Glomerular visceral epithelial cell (primary cell): ENCODE measurements around the gene RCE1.

ENCODE experiments used
- DNase-seq: peaks from one replicate; pipeline ENCODE4 v3.0.0-alpha.2; 2016; ENCODE audit errors: extremely low spot score

RCE1 gene

GRCh38 chr11:66856496-66857233 lies 13.4 kb downstream of the RCE1 start, which contains the start of gene LRFN4:
LRFN4 (plus strand) TSS chr11:66857064; CDS start chr11:66857745, 681 bp downstream.
- DNase-seq: no peak

DNA sequence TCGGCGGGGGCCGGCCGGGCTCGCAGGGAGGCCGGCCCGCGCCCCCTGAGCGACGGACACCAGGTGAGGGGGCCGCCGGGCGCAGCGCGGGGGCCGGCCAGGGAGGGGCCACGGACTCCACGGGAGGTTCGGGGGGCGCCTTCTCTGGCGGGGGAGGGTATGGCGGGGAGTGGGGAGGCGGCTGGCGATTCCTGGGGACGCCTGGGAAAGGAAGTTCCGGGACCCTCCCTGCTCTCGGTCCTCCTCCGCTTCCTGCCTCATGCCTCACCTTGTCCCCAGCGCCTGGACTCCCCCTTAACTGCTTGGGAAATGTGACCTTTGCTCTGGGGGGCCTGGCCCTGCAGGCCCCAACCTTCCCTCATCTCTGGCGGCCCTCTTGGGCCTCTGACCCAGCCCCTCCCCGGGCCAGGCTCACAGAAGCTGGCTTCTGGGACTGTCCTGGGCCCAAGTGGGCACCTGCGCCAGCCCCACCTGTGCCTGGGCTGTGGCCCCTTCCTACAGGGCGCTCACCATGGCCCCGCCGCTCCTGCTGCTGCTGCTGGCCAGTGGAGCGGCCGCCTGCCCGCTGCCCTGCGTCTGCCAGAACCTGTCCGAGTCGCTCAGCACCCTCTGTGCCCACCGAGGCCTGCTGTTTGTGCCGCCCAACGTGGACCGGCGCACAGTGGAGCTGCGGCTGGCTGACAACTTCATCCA lies 14.1 kb downstream of the RCE1 start:
- peak; percentile 12 for DNase-seq

DNA sequence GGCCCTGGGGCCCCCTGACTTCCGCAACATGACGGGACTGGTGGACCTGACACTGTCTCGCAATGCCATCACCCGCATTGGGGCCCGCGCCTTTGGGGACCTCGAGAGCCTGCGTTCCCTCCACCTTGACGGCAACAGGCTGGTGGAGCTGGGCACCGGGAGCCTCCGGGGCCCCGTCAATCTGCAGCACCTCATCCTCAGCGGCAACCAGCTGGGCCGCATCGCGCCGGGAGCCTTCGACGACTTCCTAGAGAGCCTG lies 14.6 kb downstream of the RCE1 start:
- no peak for DNase-seq

DNA sequence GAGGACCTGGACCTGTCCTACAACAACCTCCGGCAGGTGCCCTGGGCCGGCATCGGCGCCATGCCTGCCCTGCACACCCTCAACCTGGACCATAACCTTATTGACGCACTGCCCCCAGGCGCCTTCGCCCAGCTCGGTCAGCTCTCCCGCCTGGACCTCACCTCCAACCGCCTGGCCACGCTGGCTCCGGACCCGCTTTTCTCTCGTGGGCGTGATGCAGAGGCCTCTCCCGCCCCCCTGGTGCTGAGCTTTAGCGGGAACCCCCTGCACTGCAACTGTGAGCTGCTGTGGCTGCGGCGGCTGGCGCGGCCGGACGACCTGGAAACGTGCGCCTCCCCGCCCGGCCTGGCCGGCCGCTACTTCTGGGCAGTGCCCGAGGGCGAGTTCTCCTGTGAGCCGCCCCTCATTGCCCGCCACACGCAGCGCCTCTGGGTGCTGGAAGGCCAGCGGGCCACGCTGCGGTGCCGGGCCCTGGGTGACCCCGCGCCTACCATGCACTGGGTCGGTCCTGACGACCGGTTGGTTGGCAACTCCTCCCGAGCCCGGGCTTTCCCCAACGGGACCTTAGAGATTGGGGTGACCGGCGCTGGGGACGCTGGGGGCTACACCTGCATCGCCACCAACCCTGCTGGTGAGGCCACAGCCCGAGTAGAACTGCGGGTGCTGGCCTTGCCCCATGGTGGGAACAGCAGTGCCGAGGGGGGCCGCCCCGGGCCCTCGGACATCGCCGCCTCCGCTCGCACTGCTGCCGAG lies 15.1 kb downstream of the RCE1 start:
- no peak for DNase-seq

DNA sequence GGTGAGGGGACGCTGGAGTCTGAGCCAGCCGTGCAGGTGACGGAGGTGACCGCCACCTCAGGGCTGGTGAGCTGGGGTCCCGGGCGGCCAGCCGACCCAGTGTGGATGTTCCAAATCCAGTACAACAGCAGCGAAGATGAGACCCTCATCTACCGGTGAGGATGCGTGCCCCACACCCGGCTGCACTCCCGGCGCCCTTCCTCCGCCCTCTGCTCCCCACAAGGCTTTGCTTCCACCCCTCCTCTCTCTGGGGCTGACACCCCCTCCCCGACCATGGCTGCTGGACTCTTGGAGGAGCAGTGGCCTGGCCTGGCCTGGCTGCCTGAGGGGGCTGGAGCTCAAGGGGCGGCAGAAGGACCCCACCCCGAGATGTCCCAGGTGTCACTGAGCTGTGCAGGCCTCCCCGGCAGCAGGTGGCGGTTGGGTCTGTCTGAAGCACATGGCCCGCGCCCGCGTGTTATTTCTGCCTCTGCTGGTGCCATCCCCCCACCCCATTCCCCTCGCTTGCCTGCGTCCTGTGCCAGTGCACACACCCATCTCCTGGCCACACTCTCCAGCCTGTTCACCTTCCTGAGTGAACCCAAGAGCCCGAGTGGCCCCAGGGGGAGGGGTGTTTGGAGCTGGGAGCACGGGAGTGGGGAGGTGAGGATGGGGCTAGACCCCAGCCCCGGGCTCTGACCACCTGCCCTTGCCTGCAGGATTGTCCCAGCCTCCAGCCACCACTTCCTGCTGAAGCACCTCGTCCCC lies 15.9 kb downstream of the RCE1 start:
- DNase-seq: no peak

DNA sequence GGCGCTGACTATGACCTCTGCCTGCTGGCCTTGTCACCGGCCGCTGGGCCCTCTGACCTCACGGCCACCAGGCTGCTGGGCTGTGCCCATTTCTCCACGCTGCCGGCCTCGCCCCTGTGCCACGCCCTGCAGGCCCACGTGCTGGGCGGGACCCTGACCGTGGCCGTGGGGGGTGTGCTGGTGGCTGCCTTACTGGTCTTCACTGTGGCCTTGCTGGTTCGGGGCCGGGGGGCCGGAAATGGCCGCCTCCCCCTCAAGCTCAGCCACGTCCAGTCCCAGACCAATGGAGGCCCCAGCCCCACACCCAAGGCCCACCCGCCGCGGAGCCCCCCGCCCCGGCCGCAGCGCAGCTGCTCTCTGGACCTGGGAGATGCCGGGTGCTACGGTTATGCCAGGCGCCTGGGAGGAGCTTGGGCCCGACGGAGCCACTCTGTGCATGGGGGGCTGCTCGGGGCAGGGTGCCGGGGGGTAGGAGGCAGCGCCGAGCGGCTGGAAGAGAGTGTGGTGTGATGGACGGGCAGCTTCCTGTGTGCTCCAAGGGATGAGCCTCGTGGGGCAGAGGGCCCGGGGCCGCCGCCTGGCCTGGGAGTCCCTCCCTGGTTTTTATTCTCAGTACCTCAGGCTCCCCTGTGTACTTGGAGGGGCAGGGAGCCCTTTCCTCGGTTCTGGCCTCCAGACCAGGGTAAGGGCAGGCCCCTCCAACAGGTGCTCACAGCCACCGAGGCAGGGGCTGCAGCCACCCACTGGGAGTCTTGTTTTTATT lies 16.6 kb downstream of the RCE1 start:
- no peak for DNase-seq

DNA sequence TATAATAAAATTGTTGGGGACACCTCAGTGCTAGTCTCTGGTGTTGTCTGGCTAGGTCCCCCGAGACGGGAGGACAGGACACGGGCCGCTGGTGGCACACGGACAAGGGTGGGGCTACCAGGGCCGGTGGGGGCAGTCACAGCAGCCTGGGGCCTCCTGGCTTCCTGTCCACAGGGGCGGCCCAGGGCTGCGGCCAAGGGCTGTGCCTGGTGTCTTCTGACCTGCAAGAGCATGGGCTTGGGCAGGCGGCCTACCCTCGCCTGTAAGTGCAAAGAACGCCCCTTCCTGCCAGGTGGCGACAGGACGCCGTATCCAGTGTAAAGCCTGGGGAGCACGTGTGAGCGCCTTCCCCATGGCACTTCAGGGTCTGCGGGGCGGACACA lies 17.2 kb downstream of the RCE1 start:
- no peak for DNase-seq

DNA sequence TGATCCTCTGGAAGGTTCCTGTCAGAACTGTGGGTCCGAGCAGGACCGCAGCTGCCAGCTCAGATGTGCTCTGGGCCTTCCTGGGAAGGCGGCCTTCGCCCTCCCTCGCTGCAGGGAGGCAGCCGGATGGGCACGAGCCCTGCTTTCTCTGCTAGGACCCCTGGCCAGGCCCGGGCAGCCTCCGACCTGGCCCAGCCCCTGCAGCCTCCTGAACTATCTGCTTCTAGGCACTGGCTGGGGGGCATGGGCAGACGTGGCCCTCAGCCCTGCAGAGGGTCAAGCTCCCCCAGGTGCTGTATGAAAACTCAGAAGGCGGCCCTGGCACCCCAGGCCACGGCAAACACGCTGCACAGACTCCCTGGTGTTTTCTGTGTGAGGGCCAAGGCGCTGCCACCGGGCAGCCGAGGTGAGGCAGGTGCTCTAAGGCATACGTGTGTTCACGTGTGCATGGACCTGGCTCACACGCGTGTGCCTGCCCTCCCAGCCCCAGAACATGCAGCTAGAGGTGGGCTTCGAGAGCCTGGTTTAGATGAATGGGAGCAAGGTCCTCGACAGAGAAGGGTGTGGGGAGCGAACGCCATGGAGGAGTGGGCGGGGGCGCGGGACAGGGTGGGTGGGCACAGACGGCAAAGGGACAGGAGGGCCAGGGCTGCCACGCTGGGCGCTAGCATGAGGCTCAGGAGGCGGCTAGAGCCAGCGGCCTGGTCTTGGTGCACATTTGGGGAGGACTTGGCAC lies 18.0 kb downstream of the RCE1 start:
- no peak for DNase-seq

DNA sequence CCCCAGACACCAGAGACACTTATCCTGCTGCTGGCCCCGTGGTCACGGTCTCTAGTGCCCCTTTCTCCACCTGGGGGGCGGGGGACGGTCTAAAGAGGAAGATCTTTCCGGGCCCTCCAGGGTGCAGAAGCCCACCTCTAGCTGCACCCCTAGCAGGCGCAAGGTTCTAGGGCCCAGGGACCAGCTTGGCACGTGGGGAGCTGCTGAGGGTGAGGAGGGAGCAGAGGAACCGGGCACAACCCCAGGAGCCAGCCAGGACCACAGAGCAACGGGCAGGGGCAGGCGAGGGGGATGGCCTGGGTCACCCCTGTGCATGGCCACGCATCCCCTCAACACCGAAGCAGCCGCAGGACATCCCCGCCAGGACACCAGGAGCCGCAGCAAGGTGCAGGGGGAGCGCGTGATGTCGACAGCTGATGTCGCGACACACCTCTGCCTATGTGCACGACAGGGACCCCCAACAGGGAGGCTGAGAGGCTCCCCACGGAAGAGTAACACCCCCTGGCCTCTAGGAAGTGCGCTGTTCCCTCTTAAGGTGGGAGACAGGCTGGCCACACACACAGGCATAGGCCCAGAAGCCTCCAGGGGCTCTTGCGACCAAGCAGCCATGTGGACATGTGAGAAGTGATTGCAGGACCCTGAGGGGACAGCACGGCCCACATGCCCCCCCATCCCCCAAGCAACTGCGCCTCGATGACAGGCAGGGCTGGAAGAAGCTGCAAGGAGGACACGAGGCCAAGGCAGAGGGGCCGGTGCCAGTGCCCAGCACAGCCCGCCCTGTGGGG lies 18.7 kb downstream of the RCE1 start:
- no peak for DNase-seq

DNA sequence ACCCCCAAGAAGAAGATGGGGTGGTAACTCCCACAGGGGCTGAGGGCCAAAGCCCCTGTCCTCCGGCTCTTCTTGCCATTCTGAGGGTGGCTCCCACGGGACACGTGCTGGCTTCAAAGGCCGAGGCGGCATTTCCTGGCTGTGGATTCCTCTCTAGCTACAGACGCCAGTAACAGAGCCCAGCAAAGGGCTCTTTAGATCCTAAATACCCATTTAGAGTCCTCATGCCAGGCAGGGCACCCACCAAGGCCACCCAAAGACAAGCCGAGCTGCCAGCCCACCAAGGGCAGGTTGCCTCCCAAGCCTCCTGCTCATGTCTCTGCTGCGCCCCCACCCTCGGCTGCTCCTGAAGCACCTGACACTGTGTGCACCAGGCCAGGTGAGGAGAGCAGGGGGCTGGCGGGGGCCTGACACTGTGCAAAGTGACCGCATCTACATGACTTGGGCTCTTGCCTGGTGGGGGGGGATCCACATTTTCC lies 19.4 kb downstream of the RCE1 start:
- DNase-seq: no peak

DNA sequence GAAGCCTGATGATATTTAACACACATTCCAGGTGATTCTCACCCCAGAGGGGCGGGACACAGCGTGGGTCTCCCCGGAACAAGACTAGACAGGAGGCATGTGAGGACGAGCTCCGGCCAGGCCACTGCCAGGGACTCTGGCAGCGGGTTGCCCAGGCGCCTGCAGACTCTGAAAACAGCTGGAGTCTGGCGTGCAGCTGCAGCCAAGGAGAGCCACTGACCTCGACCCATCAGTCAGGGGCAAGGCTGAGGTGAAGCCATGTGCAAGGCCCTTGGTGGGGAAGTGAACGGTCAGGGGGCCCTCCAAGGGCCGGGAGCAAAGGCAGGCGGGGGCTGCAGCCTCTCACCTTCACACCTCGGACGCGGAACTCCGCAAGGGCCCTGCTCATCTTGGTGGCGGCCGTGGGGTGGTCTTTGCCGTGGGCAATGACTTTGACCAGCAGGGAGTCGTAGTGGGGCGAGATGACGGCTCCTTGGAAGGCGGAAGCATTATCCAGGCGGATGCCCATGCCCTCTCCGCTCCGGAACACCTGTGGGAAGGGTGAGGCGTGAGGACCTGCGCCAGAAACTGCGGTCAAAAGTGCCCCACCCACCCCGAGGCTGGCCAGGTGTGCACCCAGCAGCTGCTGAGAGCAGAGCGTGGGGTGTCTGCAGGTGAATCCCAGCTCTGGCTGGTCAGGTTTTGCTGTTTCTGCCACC lies 20.3 kb downstream of the RCE1 start:
- no peak for DNase-seq

GRCh38 chr11:66864172-66864901 lies 21.1 kb downstream of the RCE1 start:
- no peak for DNase-seq

DNA sequence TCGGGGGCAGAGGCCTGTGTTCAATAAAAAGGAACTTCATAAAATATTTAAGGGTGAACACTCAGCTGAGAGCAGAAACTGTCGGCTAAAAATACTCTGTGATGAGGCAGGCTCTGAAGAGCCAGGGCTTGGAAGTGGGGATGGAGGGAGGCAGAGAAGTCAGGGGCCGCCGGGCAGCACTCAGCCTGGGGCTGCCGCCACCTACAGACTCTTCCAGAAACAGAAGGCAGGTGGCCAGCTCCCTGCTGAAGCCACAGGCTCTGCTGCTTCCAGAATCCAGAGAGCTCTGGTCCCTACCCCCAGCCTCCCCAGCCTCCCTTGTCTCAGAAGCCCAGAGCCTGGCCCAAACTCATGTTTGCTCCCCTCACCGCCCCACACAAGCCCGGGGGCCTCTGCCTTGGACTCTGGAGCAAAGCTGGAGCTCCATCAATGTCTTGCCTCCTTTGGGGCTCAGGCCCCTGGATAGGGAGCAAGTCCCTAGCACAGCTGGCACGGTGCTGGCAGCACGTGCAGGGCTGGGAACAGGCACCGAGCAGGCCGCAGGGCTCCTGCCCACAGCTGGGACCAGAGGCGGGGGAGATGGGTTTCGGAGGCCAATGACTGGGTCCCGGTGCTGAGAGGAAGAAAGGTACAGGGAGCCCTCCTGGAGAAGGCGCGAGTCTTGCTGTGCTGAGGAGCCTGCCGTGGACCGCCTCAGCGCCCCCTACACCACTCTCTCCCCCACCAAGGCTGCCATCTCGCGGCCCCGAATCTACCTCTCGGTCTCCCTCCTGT lies 21.9 kb downstream of the RCE1 start:
- no peak for DNase-seq

DNA sequence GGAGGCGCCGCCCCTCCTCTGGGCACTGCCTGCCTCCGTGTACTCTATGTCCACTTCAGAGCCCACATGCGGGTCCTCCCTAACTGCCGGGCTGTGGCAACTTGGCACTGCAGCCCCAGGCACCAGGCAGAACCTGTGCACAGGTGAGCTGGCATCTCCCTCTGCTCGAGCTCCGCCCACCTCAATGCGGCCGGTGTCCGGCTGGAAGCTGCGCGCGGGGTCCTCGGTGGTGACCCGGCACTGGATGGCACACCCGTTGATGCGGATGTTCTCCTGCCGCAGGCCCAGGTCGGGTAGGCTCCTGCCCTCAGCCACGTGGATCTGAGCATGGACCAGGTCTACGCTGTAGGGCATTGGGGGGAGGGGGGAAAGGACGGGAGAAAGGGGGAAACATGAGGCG lies 22.8 kb downstream of the RCE1 start:
- no peak for DNase-seq

GRCh38 chr11:66866511-66866986 lies 23.3 kb downstream of the RCE1 start:
- DNase-seq: no peak

GRCh38 chr11:66867425-66868040 lies 24.3 kb downstream of the RCE1 start:
- DNase-seq: no peak

DNA sequence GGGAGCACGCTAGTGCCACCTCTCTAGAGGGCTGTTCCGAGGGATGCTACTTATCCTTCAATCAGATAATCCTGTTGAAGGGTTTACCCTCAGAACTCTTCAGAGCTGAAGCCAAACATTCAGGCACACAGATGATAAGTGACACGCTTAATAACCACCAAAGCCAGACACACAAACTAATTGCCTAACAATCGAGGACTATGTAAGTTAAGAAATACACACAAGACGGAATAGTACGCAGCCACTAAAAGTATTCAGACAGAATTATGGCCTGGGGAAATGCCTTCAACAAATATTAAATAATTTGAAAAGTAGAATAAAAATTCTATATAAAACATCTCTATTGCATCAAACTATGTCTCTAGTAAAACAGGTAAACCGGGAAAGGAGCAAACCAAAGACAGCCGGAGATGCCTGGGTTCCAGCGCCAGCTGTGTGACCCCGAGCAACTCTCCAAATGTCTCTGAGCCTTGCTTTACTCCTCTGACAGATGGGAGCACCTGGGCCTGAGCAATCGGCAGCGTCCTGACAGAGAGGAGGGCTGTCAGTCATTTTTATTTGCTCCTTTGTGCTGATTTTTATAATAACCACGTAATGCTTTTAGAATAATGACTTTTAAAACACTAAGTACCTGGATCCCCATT lies 25.0 kb downstream of the RCE1 start:
- DNase-seq: no peak
